Ishikawa (cell line): Measurements from ENCODE around the gene SMIM1.

Experiments used
- CEBPB ChIP-seq: IDR thresholded peaks from 2 replicates; pipeline ENCODE4 v1.6.1; 2012
- CREB1 ChIP-seq: IDR thresholded peaks from 2 replicates; pipeline ENCODE4 v1.6.1; 2012; ENCODE audit warnings: low read depth
- EGR1 ChIP-seq: IDR thresholded peaks from 2 replicates; pipeline ENCODE4 v1.6.1; 2012
- EP300 ChIP-seq: IDR thresholded peaks from 2 replicates; pipeline ENCODE4 v1.6.1; 2012; ENCODE audit warnings: borderline replicate concordance
- FOXM1 ChIP-seq: IDR thresholded peaks from 2 replicates; pipeline ENCODE4 v1.6.1; 2012; ENCODE audit warnings: low read depth, borderline replicate concordance
- NFIC ChIP-seq: IDR thresholded peaks from 2 replicates; pipeline ENCODE4 v1.6.1; 2012
- RAD21 ChIP-seq: IDR thresholded peaks from 2 replicates; pipeline ENCODE4 v1.6.1; 2012; ENCODE audit warnings: low read depth
- TAF1 ChIP-seq: IDR thresholded peaks from 2 replicates; pipeline ENCODE4 v1.6.1; 2012; ENCODE audit warnings: low read depth, mild to moderate bottlenecking
- TCF12 ChIP-seq: IDR thresholded peaks from 2 replicates; pipeline ENCODE4 v1.6.1; 2012; ENCODE audit warnings: low read depth
- TEAD4 ChIP-seq: IDR thresholded peaks from 2 replicates; pipeline ENCODE4 v1.6.1; 2012
- YY1 ChIP-seq: IDR thresholded peaks from 2 replicates; pipeline ENCODE4 v1.6.1; 2012; ENCODE audit warnings: low read depth
- ZBTB7A ChIP-seq: IDR thresholded peaks from 2 replicates; pipeline ENCODE4 v1.6.1; 2012; ENCODE audit warnings: low read depth
- TF ChIP-seq, protein P1 (sequence below): IDR thresholded peaks from 2 replicates; pipeline ENCODE4 v1.6.1; 2012; ENCODE audit warnings: low read depth, mild to moderate bottlenecking
- TF ChIP-seq, protein P2 (sequence below): IDR thresholded peaks from 2 replicates; pipeline ENCODE4 v1.6.1; 2012
- TF ChIP-seq, protein P3 (sequence below): IDR thresholded peaks from 2 replicates; pipeline ENCODE4 v1.6.1; 2012

The SMIM1 gene

DNA sequence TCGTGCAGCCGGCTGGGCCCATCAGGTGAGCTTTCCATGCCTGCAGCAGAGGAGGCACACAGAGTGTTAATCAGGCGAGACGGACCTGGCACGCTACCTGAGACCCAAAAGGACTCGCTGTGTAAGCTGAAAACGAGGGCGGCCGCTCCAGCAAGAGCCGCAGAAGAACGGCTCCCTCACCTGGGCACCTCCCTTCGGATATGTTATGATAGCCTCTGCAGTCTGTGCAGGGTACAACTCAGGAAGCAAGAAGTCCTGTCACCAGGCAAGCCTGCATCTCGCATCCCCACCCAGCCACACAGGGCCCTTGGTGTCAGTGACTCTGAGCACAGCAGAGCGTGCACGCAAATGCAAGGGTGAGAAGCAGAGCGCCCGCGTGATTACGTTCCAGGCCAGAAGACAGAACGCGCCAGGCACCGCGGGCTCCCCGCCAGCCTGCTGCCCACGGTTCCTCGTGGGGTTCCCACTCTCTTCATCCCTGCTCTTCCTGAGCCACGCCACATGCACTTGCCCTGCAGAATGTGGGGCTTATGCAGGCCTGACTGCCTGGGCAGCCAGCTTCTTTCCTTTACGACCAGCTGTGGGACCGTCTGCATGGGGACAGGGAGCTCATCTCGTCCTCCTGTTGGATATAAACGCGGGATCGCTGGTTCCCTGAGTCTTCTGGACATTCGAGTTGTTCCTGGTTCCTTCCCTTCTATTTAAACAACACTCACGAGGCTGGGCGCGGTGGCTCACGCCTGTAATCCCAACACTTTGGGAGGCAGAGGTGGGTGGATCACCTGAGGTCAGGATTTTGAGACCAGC, 44.0 kb downstream of the SMIM1 start:
- TF ChIP-seq, protein P1, sequence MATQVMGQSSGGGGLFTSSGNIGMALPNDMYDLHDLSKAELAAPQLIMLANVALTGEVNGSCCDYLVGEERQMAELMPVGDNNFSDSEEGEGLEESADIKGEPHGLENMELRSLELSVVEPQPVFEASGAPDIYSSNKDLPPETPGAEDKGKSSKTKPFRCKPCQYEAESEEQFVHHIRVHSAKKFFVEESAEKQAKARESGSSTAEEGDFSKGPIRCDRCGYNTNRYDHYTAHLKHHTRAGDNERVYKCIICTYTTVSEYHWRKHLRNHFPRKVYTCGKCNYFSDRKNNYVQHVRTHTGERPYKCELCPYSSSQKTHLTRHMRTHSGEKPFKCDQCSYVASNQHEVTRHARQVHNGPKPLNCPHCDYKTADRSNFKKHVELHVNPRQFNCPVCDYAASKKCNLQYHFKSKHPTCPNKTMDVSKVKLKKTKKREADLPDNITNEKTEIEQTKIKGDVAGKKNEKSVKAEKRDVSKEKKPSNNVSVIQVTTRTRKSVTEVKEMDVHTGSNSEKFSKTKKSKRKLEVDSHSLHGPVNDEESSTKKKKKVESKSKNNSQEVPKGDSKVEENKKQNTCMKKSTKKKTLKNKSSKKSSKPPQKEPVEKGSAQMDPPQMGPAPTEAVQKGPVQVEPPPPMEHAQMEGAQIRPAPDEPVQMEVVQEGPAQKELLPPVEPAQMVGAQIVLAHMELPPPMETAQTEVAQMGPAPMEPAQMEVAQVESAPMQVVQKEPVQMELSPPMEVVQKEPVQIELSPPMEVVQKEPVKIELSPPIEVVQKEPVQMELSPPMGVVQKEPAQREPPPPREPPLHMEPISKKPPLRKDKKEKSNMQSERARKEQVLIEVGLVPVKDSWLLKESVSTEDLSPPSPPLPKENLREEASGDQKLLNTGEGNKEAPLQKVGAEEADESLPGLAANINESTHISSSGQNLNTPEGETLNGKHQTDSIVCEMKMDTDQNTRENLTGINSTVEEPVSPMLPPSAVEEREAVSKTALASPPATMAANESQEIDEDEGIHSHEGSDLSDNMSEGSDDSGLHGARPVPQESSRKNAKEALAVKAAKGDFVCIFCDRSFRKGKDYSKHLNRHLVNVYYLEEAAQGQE = no peak
- TF ChIP-seq YY1 (no peak), CREB1 (no peak), FOXM1 (no peak), RAD21 (no peak), NFIC (no peak), TCF12 (no peak), EP300 (no peak), TEAD4 (no peak), ZBTB7A (no peak), CEBPB (no peak), TAF1 (no peak), EGR1 (no peak)
- TF ChIP-seq, protein P2, sequence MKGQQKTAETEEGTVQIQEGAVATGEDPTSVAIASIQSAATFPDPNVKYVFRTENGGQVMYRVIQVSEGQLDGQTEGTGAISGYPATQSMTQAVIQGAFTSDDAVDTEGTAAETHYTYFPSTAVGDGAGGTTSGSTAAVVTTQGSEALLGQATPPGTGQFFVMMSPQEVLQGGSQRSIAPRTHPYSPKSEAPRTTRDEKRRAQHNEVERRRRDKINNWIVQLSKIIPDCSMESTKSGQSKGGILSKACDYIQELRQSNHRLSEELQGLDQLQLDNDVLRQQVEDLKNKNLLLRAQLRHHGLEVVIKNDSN = no peak
- TF ChIP-seq, protein P3, sequence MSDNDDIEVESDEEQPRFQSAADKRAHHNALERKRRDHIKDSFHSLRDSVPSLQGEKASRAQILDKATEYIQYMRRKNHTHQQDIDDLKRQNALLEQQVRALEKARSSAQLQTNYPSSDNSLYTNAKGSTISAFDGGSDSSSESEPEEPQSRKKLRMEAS = no peak

DNA sequence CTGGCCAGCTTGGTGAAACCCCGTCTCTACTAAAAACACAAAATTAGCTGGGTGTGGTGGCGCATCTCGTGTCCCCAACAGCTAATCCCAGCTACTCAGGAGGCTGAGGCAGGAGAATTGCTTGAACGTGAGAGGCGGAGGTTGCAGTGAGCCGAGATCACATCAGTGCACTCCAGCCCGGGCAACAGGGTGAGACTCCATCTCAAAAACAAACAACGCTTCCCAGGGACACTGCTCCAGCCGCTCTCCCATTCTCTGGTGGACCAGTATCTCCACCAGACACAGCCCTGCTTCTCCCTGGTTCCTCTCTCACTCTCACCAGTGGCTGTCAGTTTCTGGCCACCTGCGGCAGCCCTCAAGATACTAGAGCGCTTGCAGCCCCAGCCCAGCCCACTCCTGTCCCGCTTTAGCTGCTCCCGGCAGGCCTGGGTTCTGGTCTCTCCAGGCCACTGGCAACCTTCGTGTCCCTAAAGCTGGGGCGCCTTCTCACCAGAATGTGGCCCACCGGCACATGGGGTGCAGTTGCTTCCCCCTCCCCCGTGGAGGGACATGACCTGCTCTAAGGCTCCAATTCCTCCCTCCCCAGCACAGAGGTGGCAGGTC, 44.7 kb downstream of the SMIM1 start:
- TF ChIP-seq YY1 (no peak), TEAD4 (no peak), FOXM1 (no peak), CREB1 (no peak), CEBPB (no peak), ZBTB7A (no peak), EP300 (no peak), TCF12 (no peak), RAD21 (no peak), EGR1 (no peak), NFIC (no peak), TAF1 (no peak)
- TF ChIP-seq, protein P3 = no peak
- TF ChIP-seq, protein P1 = no peak
- TF ChIP-seq, protein P2 = no peak

DNA sequence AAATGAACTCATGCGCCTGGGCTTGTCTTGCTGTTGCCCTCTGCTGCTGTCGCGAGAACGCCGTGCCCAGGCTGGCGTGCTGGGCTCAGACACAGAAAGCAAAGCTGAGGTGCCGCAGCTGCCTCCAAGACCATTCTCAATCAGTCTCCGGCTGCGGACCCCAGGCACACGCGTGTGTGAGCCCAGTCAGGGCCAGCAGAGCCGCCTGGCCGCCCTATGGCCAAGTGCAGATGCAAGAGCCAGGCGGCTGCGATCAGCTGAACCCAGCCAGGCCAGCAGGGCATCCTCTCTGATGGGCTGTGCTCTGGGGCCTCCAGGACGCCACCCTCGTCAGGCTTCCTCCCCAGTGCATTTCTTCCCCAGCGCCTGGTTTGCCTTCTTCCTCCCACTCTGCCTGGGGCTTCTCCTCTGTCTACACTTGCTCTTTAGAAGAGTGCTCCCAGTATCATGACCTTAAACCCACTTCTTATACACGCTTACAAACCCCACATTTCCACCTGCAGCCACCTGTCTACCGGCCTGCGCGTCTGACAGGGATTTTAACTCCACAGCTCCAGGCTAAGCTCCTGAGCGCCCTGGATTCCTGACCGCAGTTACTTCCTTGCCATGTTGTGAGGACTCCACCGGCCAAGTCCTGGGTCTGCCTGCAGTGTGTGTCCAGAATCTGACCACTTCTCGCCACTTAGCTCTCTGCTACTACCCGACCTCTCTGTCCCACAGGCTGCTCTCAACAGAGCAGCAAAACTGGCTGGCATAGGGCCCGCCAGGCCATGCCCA, 45.5 kb downstream of the SMIM1 start:
- no peak for TF ChIP-seq EGR1
- TF ChIP-seq YY1 = no peak
- no peak for TF ChIP-seq TEAD4
- TF ChIP-seq RAD21 = no peak
- TF ChIP-seq, protein P2 = no peak
- TF ChIP-seq, protein P3 = no peak
- no peak for TF ChIP-seq CREB1
- no peak for TF ChIP-seq CEBPB
- TF ChIP-seq ZBTB7A = no peak
- no peak for TF ChIP-seq TAF1
- no peak for TF ChIP-seq EP300
- TF ChIP-seq NFIC = no peak
- TF ChIP-seq TCF12 = no peak

DNA sequence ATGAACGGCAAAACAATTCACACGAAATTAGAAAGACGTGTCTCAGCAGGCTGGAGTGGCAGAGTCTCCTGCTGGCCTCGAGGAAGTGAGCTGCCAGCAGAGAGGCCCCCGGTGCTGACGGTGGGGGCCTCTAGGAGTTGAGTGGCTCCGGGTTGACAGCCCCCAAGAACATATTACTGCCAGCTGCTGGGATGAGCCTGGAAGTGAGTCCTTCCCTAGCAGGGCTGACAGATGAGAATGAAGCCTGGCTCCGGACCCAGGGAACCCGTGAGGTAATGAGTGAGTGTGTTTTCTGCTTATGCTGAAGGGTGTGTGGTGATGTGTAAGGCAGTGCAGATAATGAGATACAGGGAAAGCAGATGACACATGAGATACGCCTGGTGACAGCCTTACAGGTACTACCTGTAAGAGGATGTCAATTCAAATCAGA, 47.2 kb downstream of the SMIM1 start:
- TF ChIP-seq EGR1 (no peak), TAF1 (no peak), EP300 (no peak), YY1 (no peak), ZBTB7A (no peak), RAD21 (no peak)
- TF ChIP-seq, protein P2 = no peak
